Activated CD8-positive, alpha-beta T cell treated with anti-CD3 and anti-CD28 coated beads, Interleukin-2, amount 10 ng/mL, durations not matched to agents 7 days and 5 days (primary cell): ENCODE measurements around the gene ADAMTS17. TPM values are rescaled to one million over a fixed set of nuclear protein-coding genes. Genes with fewer than 3 reads are reported as not detected.

Experiments used
- ATAC-seq: fragments of 150-1000 bp; cut with Tn5 transposase; one replicate; pipeline ENCODE4 v1.10.0; 2021; ENCODE audit warnings: moderate library complexity
- CTCF ChIA-PET: fragments of 350-600 bp; sonication (Branson Sonifier 250); formaldehyde crosslinking; loops from one replicate; lab custom pipeline; 2021; ENCODE audit warnings: antibody characterized with exemption; lab: Charles Lee
- POLR2A ChIA-PET: fragments of 350-600 bp; sonication (Branson Sonifier 250); formaldehyde crosslinking; loops from one replicate; lab custom pipeline; 2021; ENCODE audit warnings: antibody characterized with exemption; lab: Charles Lee
- DNase-seq: peaks from one replicate; pipeline ENCODE4 v3.0.0-alpha.2; 2020
- H3K27ac Mint-ChIP-seq: one replicate; pipeline ENCODE4 v1.8.0; 2021; ENCODE audit warnings: mild to moderate bottlenecking, mixed read lengths
- H3K27me3 Mint-ChIP-seq: one replicate; pipeline ENCODE4 v1.8.0; 2021; ENCODE audit warnings: low read depth, mixed read lengths
- H3K36me3 Mint-ChIP-seq: one replicate; pipeline ENCODE4 v1.8.0; 2021; ENCODE audit warnings: low read depth, mixed read lengths
- H3K4me1 Mint-ChIP-seq: one replicate; pipeline ENCODE4 v1.8.0; 2021; ENCODE audit warnings: low read depth, mixed read lengths
- H3K4me3 Mint-ChIP-seq: one replicate; pipeline ENCODE4 v1.8.0; 2021; ENCODE audit warnings: mild to moderate bottlenecking, mixed read lengths
- H3K9me3 Mint-ChIP-seq: one replicate; pipeline ENCODE4 v1.8.0; 2022; ENCODE audit warnings: mixed read lengths; ENCODE audit not compliant: insufficient read depth
- total RNA-seq, 2 experiments: library from RNA; stranded (reverse); gene quantifications; one replicate each; pipeline ENCODE4 v1.2.3, GENCODE V29; 2021

Gene ADAMTS17
- total RNA-seq, 2 experiments from 2014 or later: 5.1 to 6.0 TPM

DNA sequence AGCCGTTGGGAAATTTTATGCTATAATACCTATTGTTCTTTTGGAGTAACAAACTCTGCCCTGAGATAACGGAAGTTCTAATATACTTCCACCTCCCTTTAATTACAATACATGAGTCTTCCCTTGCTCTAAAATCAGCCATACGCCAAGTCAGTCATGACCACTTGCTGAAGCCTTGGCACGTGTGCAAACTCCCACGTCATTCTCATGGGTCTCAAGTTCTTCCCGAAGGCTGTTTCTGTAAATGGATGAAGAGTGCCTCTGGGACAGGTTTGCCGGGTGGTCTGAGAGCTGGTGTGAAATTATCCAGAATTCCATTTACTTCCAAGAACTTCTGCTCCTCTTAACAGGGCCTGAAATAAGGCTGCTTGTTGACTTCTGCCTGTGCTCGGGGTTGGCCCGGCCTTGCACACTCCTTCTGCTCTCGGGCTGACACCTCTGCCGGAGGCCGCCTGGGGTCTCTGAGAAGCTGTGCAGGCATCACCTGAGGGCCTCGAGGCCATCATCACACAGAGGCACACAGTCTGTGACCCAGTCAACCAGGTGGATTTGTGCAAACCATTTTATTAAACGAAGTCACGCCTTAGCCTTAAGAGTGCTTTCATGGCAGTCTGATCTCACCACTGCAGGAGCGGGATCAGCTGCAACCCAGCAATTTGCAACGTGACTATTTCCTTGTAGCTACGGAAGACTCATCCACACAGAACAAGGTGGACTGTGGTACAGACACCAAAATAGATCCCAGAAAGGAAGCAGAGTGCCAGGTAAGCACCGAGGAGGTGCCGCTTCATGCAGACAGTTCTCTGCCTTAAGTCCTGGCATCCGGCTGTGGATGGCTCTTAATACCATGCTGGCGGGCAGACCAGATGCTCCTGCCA lies 120.1 kb downstream of the ADAMTS17 start:
- no peaks in the 10 kb centered on the region for H3K36me3 Mint-ChIP-seq
- no peak for ATAC-seq
- no peak for DNase-seq
- H3K27me3 Mint-ChIP-seq: no peaks in the 10 kb centered on the region
- no peak overlapping the region for H3K27ac Mint-ChIP-seq
- CTCF ChIA-PET: no interaction called here
- no peaks in the 10 kb centered on the region for H3K9me3 Mint-ChIP-seq
- H3K4me3 Mint-ChIP-seq: no peak overlapping the region
- POLR2A ChIA-PET: no interaction called here
- H3K4me1 Mint-ChIP-seq: peaks cover 13% of the 10 kb centered on the region

- Mint-ChIP-seq H3K9me3 (no peaks in the 10 kb centered on the region), H3K36me3 (no peaks in the 10 kb centered on the region), H3K4me1 (peaks cover 13% of the 10 kb centered on the region), H3K4me3 (no peak overlapping the region), H3K27ac (no peak overlapping the region), H3K27me3 (no peaks in the 10 kb centered on the region)
- ChIA-PET CTCF (no interaction called here), POLR2A (no interaction called here)
- ATAC-seq: no peak
- no peak for DNase-seq
These were observed 121.6 kb downstream of the ADAMTS17 start for GRCh38 chr15:100220058-100220768.

DNA sequence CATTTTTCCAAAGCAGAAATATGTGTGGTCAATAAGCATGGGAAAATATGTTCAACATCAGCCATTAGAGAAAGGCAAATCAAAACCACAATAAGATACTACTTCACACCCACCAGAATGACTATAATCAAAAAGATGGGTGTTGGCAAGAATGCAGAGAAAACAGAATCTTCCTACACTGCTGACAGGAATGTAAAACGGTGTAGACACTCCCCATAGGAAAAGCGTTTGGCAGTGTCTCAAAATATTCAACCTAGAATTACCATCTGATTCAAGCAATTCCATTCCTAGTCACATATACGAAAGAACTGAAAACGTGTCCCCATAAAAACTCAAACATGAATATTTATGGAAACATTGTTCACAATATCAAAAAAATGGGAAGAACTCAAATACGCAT lies 123.3 kb downstream of the ADAMTS17 start:
- no peak for ATAC-seq
- Mint-ChIP-seq H3K4me3 (no peak overlapping the region), H3K27me3 (no peaks in the 10 kb centered on the region), H3K27ac (no peak overlapping the region), H3K4me1 (no peaks in the 10 kb centered on the region), H3K9me3 (no peaks in the 10 kb centered on the region), H3K36me3 (no peaks in the 10 kb centered on the region)
- ChIA-PET POLR2A (no interaction called here), CTCF (no interaction called here)
- DNase-seq: no peak

DNA sequence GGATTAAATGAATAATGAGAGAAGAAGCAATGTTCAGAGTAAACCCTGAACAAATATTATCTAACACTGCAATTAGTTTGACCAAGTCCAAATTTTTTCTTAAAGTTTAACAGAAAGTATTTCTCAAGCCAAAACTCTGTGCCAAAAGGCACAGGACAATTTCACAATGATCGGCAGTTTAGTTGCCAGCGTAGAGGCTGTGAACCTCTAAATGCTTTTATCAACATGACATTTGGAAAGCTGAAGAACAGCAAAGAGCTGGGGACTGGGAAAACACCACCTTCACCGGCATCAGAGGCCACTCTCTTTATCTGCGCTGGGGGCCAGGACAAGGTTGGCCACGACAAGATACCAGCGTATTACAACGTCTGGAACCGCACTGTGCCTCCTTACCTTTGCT lies 125.6 kb downstream of the ADAMTS17 start:
- Mint-ChIP-seq H3K4me1 (no peaks in the 10 kb centered on the region), H3K4me3 (no peak overlapping the region), H3K36me3 (no peaks in the 10 kb centered on the region), H3K9me3 (no peaks in the 10 kb centered on the region), H3K27ac (no peak overlapping the region), H3K27me3 (peaks cover 2% of the 10 kb centered on the region)
- ATAC-seq (no peak), DNase-seq (no peak)
- ChIA-PET POLR2A (no interaction called here), CTCF (interaction anchor here (1.2 kb wide), 1 partner anchor 123 kb away, joined by 4 read pairs; no protein-coding TSS in a partner anchor)

DNA sequence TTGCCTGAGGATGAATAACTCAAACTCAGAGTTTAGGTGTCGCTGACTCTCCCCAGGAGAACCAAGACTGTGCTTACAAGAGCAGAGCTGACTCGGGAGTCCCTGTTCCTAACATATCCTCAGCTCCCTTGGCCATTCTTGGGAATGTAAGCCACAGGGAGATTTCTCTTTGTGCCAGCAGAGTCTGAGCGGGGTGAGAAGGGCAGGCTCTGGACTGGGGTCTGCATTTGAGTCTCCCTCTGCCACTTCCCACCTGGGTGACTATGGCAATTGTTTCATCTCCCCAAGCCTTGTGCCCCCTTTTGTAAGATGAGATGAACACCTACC lies 126.0 kb downstream of the ADAMTS17 start:
- Mint-ChIP-seq H3K27ac (no peak overlapping the region), H3K4me1 (no peaks in the 10 kb centered on the region), H3K9me3 (no peaks in the 10 kb centered on the region), H3K4me3 (no peak overlapping the region), H3K36me3 (no peaks in the 10 kb centered on the region), H3K27me3 (peaks cover 2% of the 10 kb centered on the region)
- ChIA-PET CTCF (interaction anchor here (1.2 kb wide), 1 partner anchor 123 kb away, joined by 4 read pairs; no protein-coding TSS in a partner anchor), POLR2A (no interaction called here)
- no peak for ATAC-seq
- DNase-seq: no peak

GRCh38 chr15:100215031-100215842 lies 126.5 kb downstream of the ADAMTS17 start:
- Mint-ChIP-seq H3K36me3 (no peaks in the 10 kb centered on the region), H3K4me1 (no peaks in the 10 kb centered on the region), H3K27ac (no peak overlapping the region), H3K27me3 (peaks cover 2% of the 10 kb centered on the region), H3K4me3 (no peak overlapping the region), H3K9me3 (no peaks in the 10 kb centered on the region)
- POLR2A ChIA-PET: no interaction called here
- ATAC-seq (no peak), DNase-seq (no peak)
- CTCF ChIA-PET: interaction anchor here (1.2 kb wide), 1 partner anchor 124 kb away, joined by 4 read pairs; no protein-coding TSS in a partner anchor

DNA sequence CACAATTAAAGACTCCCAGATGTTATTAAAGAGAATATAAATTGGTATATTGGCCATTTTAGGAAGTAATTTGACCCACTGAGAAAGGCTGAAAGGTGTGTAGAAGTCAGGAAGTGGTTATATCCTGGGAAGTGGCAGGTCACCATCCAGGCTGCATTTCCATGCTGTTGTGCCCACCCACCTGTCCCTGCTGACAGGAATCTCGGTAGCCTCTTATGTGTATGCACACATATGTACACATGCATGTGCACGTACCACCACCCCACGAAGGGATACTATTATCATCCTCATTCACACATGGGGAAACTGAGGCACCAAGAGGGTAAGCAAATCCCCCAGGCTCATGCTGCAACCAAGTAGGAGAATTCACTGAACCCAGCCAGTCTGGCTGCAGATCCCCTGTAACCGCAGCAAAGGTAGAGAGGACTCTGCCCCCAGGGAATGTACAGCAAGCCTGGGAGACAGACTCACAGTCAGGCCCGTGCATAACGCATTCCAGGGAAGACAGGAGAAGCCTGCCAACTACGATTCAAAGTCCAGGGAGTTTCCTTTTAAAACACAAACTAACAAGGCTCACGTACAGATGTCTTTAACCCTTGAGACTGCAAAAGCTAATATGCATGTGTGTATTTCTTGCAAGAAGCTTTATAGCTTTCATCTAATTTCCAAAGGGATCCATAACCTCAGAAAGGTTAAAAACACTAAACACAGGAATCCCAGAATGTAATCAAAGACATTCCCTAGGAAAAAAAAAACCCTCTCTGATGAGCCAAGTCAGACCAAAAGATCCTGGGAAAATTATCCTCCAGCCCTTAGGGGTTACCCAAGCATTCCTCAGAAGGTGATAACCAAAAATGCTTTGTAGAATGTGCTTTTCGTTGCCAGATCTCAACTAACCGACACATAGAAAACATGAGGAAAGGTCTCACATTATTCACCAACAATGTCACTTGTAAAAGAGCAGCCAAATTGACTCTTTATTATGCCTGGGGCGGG lies 129.6 kb downstream of the ADAMTS17 start:
- POLR2A ChIA-PET: no interaction called here

DNA sequence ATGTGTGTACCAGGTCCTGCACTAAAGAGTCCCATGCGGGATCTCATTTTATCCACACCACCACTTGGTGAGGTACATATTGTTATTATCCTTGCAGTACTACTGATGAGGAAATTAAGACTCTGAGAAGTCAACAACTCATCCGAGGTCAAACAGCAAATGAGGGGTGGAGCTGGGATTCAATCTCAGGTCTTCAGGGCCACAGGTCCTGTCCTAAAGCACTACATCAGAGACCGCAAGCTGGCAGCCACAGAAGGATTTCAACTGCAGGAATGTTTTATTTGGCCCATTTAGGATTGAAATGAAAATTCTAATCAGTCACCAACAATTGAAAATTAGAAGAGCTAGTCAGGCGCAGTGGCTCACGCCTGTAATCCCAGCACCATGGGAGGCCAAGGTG lies 131.4 kb downstream of the ADAMTS17 start:
- POLR2A ChIA-PET: no interaction called here
- ATAC-seq (no peak), DNase-seq (no peak)
- H3K36me3 Mint-ChIP-seq: no peaks in the 10 kb centered on the region
- no peaks in the 10 kb centered on the region for H3K4me1 Mint-ChIP-seq
- CTCF ChIA-PET: no interaction called here
- peaks cover 2% of the 10 kb centered on the region for H3K27me3 Mint-ChIP-seq
- no peak overlapping the region for H3K27ac Mint-ChIP-seq
- H3K4me3 Mint-ChIP-seq: no peak overlapping the region
- no peaks in the 10 kb centered on the region for H3K9me3 Mint-ChIP-seq

More for the DNA sequence above, 129.6 kb downstream of the ADAMTS17 start:
- H3K27me3 Mint-ChIP-seq: peaks cover 2% of the 10 kb centered on the region
- H3K4me1 Mint-ChIP-seq: no peaks in the 10 kb centered on the region
- H3K9me3 Mint-ChIP-seq: no peaks in the 10 kb centered on the region
- CTCF ChIA-PET: interaction anchor here (1.3 kb wide), 1 partner anchor 138 kb away, joined by 4 read pairs; no protein-coding TSS in a partner anchor
- no peak for ATAC-seq
- H3K36me3 Mint-ChIP-seq: no peaks in the 10 kb centered on the region
- no peak overlapping the region for H3K4me3 Mint-ChIP-seq
- no peak for DNase-seq
- no peak overlapping the region for H3K27ac Mint-ChIP-seq

DNA sequence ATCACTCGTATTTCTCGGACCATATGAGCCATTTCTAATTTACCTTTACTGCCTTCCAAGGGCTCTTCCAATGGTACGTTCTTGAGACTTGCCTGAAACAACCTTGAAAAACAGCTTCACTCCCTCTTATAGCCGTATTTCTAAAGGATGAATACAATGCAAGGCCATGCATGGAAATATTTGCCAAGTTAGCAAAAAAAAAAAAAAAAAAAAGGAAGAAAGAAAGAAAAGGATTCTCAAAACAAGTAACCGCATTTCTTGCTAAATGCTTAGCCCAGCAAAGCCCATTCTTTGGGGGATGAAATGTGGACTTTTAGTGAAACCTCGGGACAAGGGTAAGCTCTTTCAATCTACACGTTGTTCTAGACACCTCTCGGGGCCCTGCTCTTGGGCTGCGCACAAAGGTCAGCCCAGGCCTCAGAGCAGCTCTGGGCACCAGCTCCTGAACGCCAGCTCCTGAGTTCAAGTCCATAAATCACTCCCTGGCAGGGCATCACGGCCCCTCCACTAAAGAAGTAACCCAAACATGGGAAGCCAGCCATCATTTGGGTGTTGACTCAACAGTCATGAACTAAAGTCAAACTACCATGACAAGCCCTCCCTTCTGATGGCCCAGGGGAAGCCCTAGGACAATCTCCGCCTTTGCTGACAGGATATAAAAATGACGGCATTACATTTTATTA lies 132.7 kb downstream of the ADAMTS17 start:
- no peaks in the 10 kb centered on the region for H3K36me3 Mint-ChIP-seq
- H3K27me3 Mint-ChIP-seq: peaks cover 6% of the 10 kb centered on the region
- no peak overlapping the region for H3K4me3 Mint-ChIP-seq
- no peaks in the 10 kb centered on the region for H3K9me3 Mint-ChIP-seq
- no peaks in the 10 kb centered on the region for H3K4me1 Mint-ChIP-seq
- CTCF ChIA-PET: interaction anchor here (1.2 kb wide), 1 partner anchor 16 kb away, joined by 3 read pairs; no protein-coding TSS in a partner anchor
- no peak overlapping the region for H3K27ac Mint-ChIP-seq
- POLR2A ChIA-PET: no interaction called here
- DNase-seq (no peak), ATAC-seq (no peak)

DNA sequence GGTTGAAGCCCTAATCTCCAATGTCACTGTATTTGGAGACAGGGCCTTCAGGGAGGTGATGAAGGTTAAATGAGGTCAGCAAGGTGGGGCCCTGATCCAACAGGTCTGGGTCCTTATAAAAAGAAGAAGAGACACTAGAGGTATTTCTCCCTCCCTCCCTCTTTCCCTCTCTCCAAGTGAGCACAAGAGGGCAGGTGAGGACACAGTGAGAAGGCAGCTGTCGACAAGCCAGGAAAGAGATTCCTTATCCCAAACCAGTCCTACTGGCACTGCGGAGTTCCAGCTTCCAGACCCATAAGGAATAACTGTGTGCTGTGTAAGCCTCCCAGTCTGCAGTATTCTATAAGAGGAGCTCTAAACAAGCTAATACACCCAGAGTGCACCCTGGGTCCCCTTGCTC lies 134.7 kb downstream of the ADAMTS17 start:
- ChIA-PET POLR2A (no interaction called here), CTCF (no interaction called here)
- Mint-ChIP-seq H3K36me3 (no peaks in the 10 kb centered on the region), H3K4me1 (peaks cover 15% of the 10 kb centered on the region), H3K9me3 (no peaks in the 10 kb centered on the region), H3K27me3 (peaks cover 7% of the 10 kb centered on the region), H3K27ac (no peak overlapping the region), H3K4me3 (no peak overlapping the region)
- ATAC-seq (no peak), DNase-seq (no peak)
